Right lobe of liver (tissue), 4 donors: ENCODE data around the gene IQCN.

ENCODE experiments used
- POLR2A ChIP-seq: fragments of 450-650 bp; IDR thresholded peaks from one replicate; pipeline ENCODE4 v1.6.1; 2017; ENCODE audit warnings: antibody characterized with exemption, mild to moderate bottlenecking
- TF ChIP-seq, protein P1 (sequence below), 4 donors: fragments of 200-600 bp in 3 of 4; fragments of 450-650 bp in 1 of 4; IDR thresholded peaks; one replicate each; pipeline versions ENCODE4 v1.5.1 to v1.8.0; 2016 to 2022; ENCODE audit warnings: antibody characterized with exemption in 4 of 4, mild to moderate bottlenecking in 2 of 4
- donor health status: DM: no; HTN: no; CAD: no.
- donor health status: DM: no; HTN: no; CAD: no.
- donor health status: DM: no; HTN: yes; CAD: no.

DNA sequence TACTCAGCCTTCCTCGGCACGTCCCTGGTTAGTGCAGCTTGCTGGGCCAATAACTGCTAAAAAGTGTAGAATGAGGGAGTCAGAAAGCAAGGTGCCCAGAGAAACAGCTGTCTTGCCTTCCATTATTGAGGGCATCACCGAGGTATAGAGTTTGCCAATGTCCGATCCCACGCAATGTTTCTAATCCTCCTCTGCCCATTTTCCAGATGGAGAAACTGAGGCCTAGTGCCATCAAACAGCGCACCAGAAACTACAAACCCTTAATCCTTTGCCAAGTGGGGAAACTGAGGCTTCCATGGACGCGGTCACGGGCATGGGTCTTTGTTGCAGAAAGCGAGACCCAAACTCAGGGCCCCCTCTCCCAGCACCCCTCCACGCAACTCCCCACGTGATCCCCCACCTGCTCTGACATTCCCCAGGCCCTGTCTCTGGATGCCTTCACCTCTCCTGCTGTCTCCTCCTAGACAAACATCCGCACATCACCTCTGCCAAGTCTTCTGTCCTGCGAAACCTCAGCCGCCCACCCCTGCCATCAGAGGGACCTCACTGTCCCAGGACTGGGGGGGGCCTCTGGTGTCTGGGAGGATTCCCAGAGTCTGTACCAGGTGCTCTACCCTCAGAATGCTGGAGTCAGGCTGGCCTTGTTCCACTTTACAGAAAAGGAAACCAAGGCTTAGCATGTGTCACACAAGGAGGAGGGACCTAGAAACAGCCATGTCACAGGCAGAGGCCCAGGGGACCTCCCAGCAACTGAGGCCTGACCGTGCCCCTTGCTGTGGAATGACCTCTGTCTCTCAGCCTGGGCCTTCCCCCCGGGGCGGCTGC is 47.1 kb downstream of the IQCN start:
- TF ChIP-seq, protein P1, sequence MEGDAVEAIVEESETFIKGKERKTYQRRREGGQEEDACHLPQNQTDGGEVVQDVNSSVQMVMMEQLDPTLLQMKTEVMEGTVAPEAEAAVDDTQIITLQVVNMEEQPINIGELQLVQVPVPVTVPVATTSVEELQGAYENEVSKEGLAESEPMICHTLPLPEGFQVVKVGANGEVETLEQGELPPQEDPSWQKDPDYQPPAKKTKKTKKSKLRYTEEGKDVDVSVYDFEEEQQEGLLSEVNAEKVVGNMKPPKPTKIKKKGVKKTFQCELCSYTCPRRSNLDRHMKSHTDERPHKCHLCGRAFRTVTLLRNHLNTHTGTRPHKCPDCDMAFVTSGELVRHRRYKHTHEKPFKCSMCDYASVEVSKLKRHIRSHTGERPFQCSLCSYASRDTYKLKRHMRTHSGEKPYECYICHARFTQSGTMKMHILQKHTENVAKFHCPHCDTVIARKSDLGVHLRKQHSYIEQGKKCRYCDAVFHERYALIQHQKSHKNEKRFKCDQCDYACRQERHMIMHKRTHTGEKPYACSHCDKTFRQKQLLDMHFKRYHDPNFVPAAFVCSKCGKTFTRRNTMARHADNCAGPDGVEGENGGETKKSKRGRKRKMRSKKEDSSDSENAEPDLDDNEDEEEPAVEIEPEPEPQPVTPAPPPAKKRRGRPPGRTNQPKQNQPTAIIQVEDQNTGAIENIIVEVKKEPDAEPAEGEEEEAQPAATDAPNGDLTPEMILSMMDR (IDR thresholded peaks at IDR 0.05): no peak
- TF ChIP-seq POLR2A: no peak
